Neural cell (in vitro differentiated cells): ENCODE data around the gene RUFY4. TPM values are rescaled to one million over a fixed set of nuclear protein-coding genes. Genes with fewer than 3 reads are reported as not detected.
"Not testable (repeated sequence)": the region's sequence is repeated elsewhere in the genome, so short reads cannot be mapped to it uniquely, and the experiment has no call there.

ENCODE experiments used
- H2AFZ ChIP-seq: fragments of 200-600, 300-800 bp; sonication (generic), shearing (Covaris generic); 2 replicates; pipeline ENCODE4 v1.6.0; 2014; ENCODE audit warnings: low read depth, mild to moderate bottlenecking, antibody characterized with exemption, low read length, moderate library complexity
- H3F3A ChIP-seq: fragments of 200-600 bp; shearing (Covaris generic); 2 replicates; pipeline ENCODE4 v1.6.1; 2016; ENCODE audit warnings: mild to moderate bottlenecking, moderate library complexity, mixed read lengths, antibody characterized with exemption, low read length; ENCODE audit not compliant: insufficient read depth, poor library complexity, severe bottlenecking
- H3K27ac ChIP-seq: fragments of 200-600, 300-800 bp; sonication (generic), shearing (Covaris generic); 2 replicates; pipeline ENCODE4 v1.5.1; 2014; ENCODE audit warnings: mild to moderate bottlenecking, low read length, moderate library complexity
- H3K27me3 ChIP-seq: fragments of 300-800, 200-600 bp; sonication (generic), shearing (Covaris generic); 2 replicates; pipeline ENCODE4 v1.6.0; 2014; ENCODE audit warnings: mild to moderate bottlenecking, low read depth, low read length, moderate library complexity; ENCODE audit not compliant: insufficient read depth
- H3K36me3 ChIP-seq: fragments of 300-800, 200-600 bp; sonication (generic), shearing (Covaris generic); 2 replicates; pipeline ENCODE4 v1.5.1; 2014; ENCODE audit warnings: mild to moderate bottlenecking, antibody characterized with exemption, low read length, moderate library complexity; ENCODE audit not compliant: insufficient read depth
- H3K4me2 ChIP-seq: fragments of 300-800, 200-600 bp; sonication (generic), shearing (Covaris generic); 2 replicates; pipeline ENCODE4 v1.6.0; 2014; ENCODE audit warnings: mild to moderate bottlenecking, low read length
- H3K4me3 ChIP-seq: fragments of 300-800, 200-600 bp; sonication (generic), shearing (Covaris generic); 2 replicates; pipeline ENCODE4 v1.5.1; 2014; ENCODE audit warnings: mild to moderate bottlenecking, low read length, moderate library complexity
- H3K79me2 ChIP-seq: fragments of 200-600 bp; shearing (Covaris generic); replicated peaks from 2 replicates; pipeline ENCODE4 v1.6.0; 2014; ENCODE audit warnings: mild to moderate bottlenecking, low read length, moderate library complexity; ENCODE audit not compliant: insufficient read depth
- H3K9ac ChIP-seq: fragments of 300-800, 200-600 bp; sonication (generic), shearing (Covaris generic); 2 replicates; pipeline ENCODE4 v1.6.1; 2016; ENCODE audit warnings: mild to moderate bottlenecking, low read length, mixed read lengths
- H3K9me2 ChIP-seq: fragments of 200-600 bp; shearing (Covaris generic); 2 replicates; pipeline ENCODE4 v1.6.1; 2016; ENCODE audit warnings: mild to moderate bottlenecking, low read length, mixed read lengths; ENCODE audit not compliant: insufficient read depth
- H3K9me3 ChIP-seq: fragments of 200-600, 300-800 bp; sonication (generic), shearing (Covaris generic); 2 replicates; pipeline ENCODE4 v1.6.1; 2016; ENCODE audit warnings: mild to moderate bottlenecking, mixed run types, low read length, moderate library complexity, mixed read lengths
- H4K20me1 ChIP-seq: fragments of 200-600 bp; shearing (Covaris generic); 2 replicates; pipeline ENCODE4 v1.6.1; 2016; ENCODE audit warnings: mild to moderate bottlenecking, mixed run types; ENCODE audit not compliant: insufficient read depth
- EP300 ChIP-seq: fragments of 450-650 bp; conservative IDR thresholded peaks from 2 replicates; pipeline ENCODE4 v1.6.1; 2014; ENCODE audit warnings: antibody characterized with exemption, mild to moderate bottlenecking, moderate library complexity; ENCODE audit not compliant: poor library complexity, severe bottlenecking
- EZH2 ChIP-seq: fragments of 200-600, 300-800 bp; shearing (Covaris generic), sonication (generic); IDR thresholded peaks from 2 replicates; pipeline ENCODE4 v1.6.1; 2014; ENCODE audit warnings: antibody characterized with exemption, low read length, borderline replicate concordance, mild to moderate bottlenecking; ENCODE audit not compliant: insufficient read depth, poor library complexity, severe bottlenecking
- MXI1 ChIP-seq: fragments of 450-650 bp; conservative IDR thresholded peaks from 2 replicates; pipeline ENCODE4 v1.6.1; 2014; ENCODE audit warnings: antibody characterized with exemption, mild to moderate bottlenecking; ENCODE audit not compliant: poor library complexity, severe bottlenecking
- POLR2AphosphoS5 ChIP-seq: IDR thresholded peaks from 2 replicates; pipeline ENCODE4 v1.6.1; 2012
- RAD21 ChIP-seq: fragments of 450-650 bp; conservative IDR thresholded peaks from 2 replicates; pipeline ENCODE4 v1.6.1; 2014; ENCODE audit warnings: antibody characterized with exemption, mild to moderate bottlenecking, moderate library complexity
- SMC3 ChIP-seq: fragments of 450-650 bp; conservative IDR thresholded peaks from 2 replicates; pipeline ENCODE4 v1.6.1; 2014; ENCODE audit warnings: antibody characterized with exemption, mild to moderate bottlenecking, moderate library complexity; ENCODE audit not compliant: poor library complexity
- TAF1 ChIP-seq: IDR thresholded peaks from 2 replicates; pipeline ENCODE4 v1.6.1; 2012; ENCODE audit warnings: low read depth
- polyA plus RNA-seq: library from polyadenylated mRNA; depleted of rRNA; stranded (reverse); fragments of >200 nt; gene quantifications from 2 replicates; pipeline ENCODE4 v1.2.3, GENCODE V29; 2014
- TF ChIP-seq, protein P1 (sequence below): IDR thresholded peaks from 2 replicates; pipeline ENCODE4 v1.6.1; 2012; ENCODE audit warnings: borderline replicate concordance
- TF ChIP-seq, protein P2 (sequence below): fragments of 450-650 bp; IDR thresholded peaks from 2 replicates; pipeline ENCODE4 v1.5.1; 2014; ENCODE audit warnings: antibody characterized with exemption, mild to moderate bottlenecking, moderate library complexity; ENCODE audit not compliant: poor library complexity, severe bottlenecking

Gene RUFY4
- polyA plus RNA-seq, 1 donor from 2014 or later: not detected

GRCh38 chr2:218034497-218035213 lies 34.4 kb upstream of the RUFY4 start:
- H3K4me3 ChIP-seq: peak overlapping the region; percentile 25

DNA sequence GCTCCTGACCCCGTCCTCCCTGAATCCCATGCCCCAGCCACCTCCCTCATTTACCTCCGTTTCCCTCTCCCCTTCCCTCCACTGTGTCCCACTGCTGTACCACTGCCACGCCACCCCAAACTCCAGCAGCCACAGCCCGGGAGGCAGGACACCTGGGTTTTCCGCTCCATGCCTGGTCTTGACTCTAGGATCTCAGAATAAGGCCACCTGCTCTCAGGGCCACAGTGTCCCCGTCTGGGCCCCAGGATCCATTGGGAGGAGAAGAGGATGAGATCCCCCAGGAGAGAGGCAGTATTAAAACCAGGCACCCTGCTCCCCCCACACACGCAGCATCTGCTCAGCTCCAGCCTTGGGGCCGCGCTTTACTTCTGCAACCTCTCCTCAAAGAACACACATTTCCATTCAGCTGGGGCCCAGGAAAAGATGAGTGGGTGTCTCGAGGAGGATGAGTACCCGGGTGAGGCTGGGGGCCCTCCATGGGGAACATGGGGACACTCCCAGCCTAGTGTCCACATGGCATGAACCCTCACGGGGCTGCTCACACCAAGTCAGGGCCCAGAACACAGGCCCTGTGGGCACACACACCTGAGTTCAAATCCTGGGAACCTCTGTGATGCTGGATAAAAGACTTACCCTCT lies 33.5 kb upstream of the RUFY4 start:
- H3K9me2 ChIP-seq: no peaks in the 10 kb centered on the region
- H3K4me2 ChIP-seq: no peak overlapping the region
- H3K9ac ChIP-seq: no peak overlapping the region
- H3K4me3 ChIP-seq: no peak overlapping the region
- no peaks in the 10 kb centered on the region for H3K79me2 ChIP-seq
- H3K27me3 ChIP-seq: peaks cover 19% of the 10 kb centered on the region
- TF ChIP-seq, protein P1, sequence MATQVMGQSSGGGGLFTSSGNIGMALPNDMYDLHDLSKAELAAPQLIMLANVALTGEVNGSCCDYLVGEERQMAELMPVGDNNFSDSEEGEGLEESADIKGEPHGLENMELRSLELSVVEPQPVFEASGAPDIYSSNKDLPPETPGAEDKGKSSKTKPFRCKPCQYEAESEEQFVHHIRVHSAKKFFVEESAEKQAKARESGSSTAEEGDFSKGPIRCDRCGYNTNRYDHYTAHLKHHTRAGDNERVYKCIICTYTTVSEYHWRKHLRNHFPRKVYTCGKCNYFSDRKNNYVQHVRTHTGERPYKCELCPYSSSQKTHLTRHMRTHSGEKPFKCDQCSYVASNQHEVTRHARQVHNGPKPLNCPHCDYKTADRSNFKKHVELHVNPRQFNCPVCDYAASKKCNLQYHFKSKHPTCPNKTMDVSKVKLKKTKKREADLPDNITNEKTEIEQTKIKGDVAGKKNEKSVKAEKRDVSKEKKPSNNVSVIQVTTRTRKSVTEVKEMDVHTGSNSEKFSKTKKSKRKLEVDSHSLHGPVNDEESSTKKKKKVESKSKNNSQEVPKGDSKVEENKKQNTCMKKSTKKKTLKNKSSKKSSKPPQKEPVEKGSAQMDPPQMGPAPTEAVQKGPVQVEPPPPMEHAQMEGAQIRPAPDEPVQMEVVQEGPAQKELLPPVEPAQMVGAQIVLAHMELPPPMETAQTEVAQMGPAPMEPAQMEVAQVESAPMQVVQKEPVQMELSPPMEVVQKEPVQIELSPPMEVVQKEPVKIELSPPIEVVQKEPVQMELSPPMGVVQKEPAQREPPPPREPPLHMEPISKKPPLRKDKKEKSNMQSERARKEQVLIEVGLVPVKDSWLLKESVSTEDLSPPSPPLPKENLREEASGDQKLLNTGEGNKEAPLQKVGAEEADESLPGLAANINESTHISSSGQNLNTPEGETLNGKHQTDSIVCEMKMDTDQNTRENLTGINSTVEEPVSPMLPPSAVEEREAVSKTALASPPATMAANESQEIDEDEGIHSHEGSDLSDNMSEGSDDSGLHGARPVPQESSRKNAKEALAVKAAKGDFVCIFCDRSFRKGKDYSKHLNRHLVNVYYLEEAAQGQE: no peak
- TF ChIP-seq, protein P2, sequence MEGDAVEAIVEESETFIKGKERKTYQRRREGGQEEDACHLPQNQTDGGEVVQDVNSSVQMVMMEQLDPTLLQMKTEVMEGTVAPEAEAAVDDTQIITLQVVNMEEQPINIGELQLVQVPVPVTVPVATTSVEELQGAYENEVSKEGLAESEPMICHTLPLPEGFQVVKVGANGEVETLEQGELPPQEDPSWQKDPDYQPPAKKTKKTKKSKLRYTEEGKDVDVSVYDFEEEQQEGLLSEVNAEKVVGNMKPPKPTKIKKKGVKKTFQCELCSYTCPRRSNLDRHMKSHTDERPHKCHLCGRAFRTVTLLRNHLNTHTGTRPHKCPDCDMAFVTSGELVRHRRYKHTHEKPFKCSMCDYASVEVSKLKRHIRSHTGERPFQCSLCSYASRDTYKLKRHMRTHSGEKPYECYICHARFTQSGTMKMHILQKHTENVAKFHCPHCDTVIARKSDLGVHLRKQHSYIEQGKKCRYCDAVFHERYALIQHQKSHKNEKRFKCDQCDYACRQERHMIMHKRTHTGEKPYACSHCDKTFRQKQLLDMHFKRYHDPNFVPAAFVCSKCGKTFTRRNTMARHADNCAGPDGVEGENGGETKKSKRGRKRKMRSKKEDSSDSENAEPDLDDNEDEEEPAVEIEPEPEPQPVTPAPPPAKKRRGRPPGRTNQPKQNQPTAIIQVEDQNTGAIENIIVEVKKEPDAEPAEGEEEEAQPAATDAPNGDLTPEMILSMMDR: no peak
- TF ChIP-seq SMC3 (no peak), MXI1 (no peak), POLR2AphosphoS5 (no peak), EZH2 (no peak), EP300 (no peak), RAD21 (no peak), TAF1 (no peak)
- no peaks in the 10 kb centered on the region for H3F3A ChIP-seq
- no peaks in the 10 kb centered on the region for H4K20me1 ChIP-seq
- no peaks in the 10 kb centered on the region for H3K36me3 ChIP-seq
- no peak overlapping the region for H3K27ac ChIP-seq
- no peaks in the 10 kb centered on the region for H3K9me3 ChIP-seq
- no peak overlapping the region for H2AFZ ChIP-seq

More at GRCh38 chr2:218034497-218035213, 34.4 kb upstream of the RUFY4 start:
- not testable (repeated sequence) for H3K9me3 ChIP-seq, H2AFZ ChIP-seq, H3K4me2 ChIP-seq, H3K27ac ChIP-seq, H4K20me1 ChIP-seq, H3K9me2 ChIP-seq, H3K9ac ChIP-seq, H3K36me3 ChIP-seq, H3F3A ChIP-seq, H3K79me2 ChIP-seq
- peaks cover 19% of the 10 kb centered on the region for H3K27me3 ChIP-seq
- TF ChIP-seq, protein P2: peak; percentile 61
- TF ChIP-seq RAD21 (peak; percentile 45), SMC3 (peak; percentile 66)
